ENCODE measurements around the gene PTPRZ1. TPM values are rescaled to one million over a fixed set of nuclear protein-coding genes. Genes with fewer than 3 reads are reported as not detected.

Gene PTPRZ1
- total and polyA plus RNA-seq, 2 of the 13 experiments (the other 11 are each of a cell fraction or from before 2014, with no cell fraction given): not detected

DNA sequence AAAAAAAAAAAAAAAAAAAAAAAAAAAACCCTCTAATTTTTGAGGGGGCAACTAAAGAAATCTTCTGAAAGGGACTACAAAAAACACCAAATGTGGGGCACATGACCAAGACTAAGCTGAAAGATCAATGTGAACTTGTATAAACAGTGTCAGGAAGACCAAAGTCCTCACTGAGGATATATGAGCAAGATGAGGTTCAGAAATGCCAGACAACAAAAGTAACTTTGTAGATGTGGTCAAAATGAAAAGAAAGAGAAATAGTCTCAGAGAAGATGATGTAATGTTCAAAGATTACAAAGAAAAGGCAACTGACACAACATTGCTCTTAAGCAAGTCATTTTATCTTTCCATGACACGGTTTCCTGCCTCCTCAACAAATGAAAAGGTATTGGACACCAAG, 48.7 kb upstream of the PTPRZ1 start (continued):
- TF ChIP-seq RARG (CRISPR knock-in tag; IDR thresholded peaks at IDR 0.05; ENCODE audit: low read depth) (no peak), MBD4 (IDR thresholded peaks at IDR 0.05; ENCODE audit: borderline replicate concordance, low read length) (no peak), ATF7-NPFF (CRISPR knock-in tag; IDR thresholded peaks at IDR 0.05; ENCODE audit: low read depth) (no peak), CSRNP2 (CRISPR knock-in tag; conservative IDR thresholded peaks at IDR 0.05; ENCODE audit: low read depth) (no peak), FIP1L1 (IDR thresholded peaks at IDR 0.05; ENCODE audit: borderline replicate concordance, insufficient read depth, low read depth, low read length) (no peak), ZNF468 (CRISPR knock-in tag; IDR thresholded peaks at IDR 0.05) (no peak), BORCS8-MEF2B (CRISPR knock-in tag; IDR thresholded peaks at IDR 0.05) (no peak), RORA (CRISPR knock-in tag; IDR thresholded peaks at IDR 0.05) (no peak), SNRNP70 (IDR thresholded peaks at IDR 0.05; ENCODE audit: low read depth, low read length) (no peak), MIXL1 (CRISPR knock-in tag; IDR thresholded peaks at IDR 0.05) (no peak), MXD1 (CRISPR knock-in tag; IDR thresholded peaks at IDR 0.05) (no peak), ARNTL (CRISPR knock-in tag; IDR thresholded peaks at IDR 0.05) (no peak), ZNF615 (CRISPR knock-in tag; IDR thresholded peaks at IDR 0.05; ENCODE audit: borderline replicate concordance) (no peak), ZNF7 (CRISPR knock-in tag; IDR thresholded peaks at IDR 0.05) (no peak), FOXP4 (CRISPR knock-in tag; IDR thresholded peaks at IDR 0.05) (peak; percentile 30), ZNF768 (CRISPR knock-in tag; IDR thresholded peaks at IDR 0.05) (no peak), ZNF33B (CRISPR knock-in tag; IDR thresholded peaks at IDR 0.05) (no peak), YEATS4 (CRISPR knock-in tag; IDR thresholded peaks at IDR 0.05; ENCODE audit: borderline replicate concordance) (no peak), XRCC5 (optimal IDR thresholded peaks at IDR 0.05; ENCODE audit: low read length) (no peak)
- TF ChIP-seq, protein P1, sequence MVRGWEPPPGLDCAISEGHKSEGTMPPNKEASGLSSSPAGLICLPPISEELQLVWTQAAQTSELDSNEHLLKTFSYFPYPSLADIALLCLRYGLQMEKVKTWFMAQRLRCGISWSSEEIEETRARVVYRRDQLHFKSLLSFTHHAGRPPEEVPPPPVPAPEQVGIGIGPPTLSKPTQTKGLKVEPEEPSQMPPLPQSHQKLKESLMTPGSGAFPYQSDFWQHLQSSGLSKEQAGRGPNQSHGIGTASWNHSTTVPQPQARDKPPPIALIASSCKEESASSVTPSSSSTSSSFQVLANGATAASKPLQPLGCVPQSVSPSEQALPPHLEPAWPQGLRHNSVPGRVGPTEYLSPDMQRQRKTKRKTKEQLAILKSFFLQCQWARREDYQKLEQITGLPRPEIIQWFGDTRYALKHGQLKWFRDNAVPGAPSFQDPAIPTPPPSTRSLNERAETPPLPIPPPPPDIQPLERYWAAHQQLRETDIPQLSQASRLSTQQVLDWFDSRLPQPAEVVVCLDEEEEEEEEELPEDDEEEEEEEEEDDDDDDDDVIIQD (CRISPR knock-in tag; IDR thresholded peaks at IDR 0.05; ENCODE audit: low read depth): peak; percentile 60; the same call in 1 of the 2 replicates
- TF ChIP-seq, protein P2, sequence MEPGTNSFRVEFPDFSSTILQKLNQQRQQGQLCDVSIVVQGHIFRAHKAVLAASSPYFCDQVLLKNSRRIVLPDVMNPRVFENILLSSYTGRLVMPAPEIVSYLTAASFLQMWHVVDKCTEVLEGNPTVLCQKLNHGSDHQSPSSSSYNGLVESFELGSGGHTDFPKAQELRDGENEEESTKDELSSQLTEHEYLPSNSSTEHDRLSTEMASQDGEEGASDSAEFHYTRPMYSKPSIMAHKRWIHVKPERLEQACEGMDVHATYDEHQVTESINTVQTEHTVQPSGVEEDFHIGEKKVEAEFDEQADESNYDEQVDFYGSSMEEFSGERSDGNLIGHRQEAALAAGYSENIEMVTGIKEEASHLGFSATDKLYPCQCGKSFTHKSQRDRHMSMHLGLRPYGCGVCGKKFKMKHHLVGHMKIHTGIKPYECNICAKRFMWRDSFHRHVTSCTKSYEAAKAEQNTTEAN (CRISPR knock-in tag; conservative IDR thresholded peaks at IDR 0.05): no peak
- TF ChIP-seq, protein P3, sequence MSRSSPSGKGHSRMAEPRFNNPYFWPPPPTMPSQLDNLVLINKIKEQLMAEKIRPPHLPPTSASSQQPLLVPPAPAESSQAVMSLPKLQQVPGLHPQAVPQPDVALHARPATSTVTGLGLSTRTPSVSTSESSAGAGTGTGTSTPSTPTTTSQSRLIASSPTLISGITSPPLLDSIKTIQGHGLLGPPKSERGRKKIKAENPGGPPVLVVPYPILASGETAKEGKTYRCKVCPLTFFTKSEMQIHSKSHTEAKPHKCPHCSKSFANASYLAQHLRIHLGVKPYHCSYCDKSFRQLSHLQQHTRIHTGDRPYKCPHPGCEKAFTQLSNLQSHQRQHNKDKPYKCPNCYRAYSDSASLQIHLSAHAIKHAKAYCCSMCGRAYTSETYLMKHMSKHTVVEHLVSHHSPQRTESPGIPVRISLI (CRISPR knock-in tag; IDR thresholded peaks at IDR 0.05; ENCODE audit: borderline replicate concordance): peak; percentile 83; the same call in 1 of the 2 replicates
- TF ChIP-seq, protein P4, sequence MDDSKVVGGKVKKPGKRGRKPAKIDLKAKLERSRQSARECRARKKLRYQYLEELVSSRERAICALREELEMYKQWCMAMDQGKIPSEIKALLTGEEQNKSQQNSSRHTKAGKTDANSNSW (CRISPR knock-in tag; IDR thresholded peaks at IDR 0.05; ENCODE audit: borderline replicate concordance): no peak
